ENCODE data around the gene DNAH3.

DNA sequence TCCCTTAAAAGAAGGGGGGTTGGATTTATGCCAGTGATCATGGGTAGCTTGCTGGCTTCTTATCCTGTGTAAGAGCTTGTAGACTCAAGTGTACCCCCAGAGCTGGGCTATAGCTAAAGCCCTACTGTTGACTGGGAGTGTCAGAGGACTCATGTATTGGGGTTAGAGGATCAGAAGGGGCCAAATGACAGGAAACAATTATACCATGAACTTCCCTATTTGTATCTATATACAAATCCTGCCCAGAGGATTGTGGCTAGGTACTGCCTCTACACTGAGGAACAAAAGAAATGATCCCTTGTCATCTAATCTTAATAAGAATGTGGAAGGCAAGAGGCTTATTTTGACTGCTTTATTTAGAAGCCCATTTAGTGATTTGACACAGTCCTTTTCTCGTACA lies 46.5 kb upstream of the DNAH3 start:
- TF ChIP-seq, protein P1, sequence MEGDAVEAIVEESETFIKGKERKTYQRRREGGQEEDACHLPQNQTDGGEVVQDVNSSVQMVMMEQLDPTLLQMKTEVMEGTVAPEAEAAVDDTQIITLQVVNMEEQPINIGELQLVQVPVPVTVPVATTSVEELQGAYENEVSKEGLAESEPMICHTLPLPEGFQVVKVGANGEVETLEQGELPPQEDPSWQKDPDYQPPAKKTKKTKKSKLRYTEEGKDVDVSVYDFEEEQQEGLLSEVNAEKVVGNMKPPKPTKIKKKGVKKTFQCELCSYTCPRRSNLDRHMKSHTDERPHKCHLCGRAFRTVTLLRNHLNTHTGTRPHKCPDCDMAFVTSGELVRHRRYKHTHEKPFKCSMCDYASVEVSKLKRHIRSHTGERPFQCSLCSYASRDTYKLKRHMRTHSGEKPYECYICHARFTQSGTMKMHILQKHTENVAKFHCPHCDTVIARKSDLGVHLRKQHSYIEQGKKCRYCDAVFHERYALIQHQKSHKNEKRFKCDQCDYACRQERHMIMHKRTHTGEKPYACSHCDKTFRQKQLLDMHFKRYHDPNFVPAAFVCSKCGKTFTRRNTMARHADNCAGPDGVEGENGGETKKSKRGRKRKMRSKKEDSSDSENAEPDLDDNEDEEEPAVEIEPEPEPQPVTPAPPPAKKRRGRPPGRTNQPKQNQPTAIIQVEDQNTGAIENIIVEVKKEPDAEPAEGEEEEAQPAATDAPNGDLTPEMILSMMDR (IDR thresholded peaks at IDR 0.05 in 8 of 11, conservative IDR thresholded peaks at IDR 0.05 in 3 of 11): no peak
- TF ChIP-seq POLR2A (IDR thresholded peaks at IDR 0.05) (no peak), POLR2AphosphoS5 (IDR thresholded peaks at IDR 0.05) (no peak)
